Smooth muscle cell (in vitro differentiated cells): ENCODE results near the gene STAM. TPM values are rescaled to one million over a fixed set of nuclear protein-coding genes. Genes with fewer than 3 reads are reported as not detected.

Experiments used
- DNase-seq: peaks from one replicate; lab custom pipeline; 2025; ENCODE audit not compliant: unreplicated experiment; lab: John Stamatoyannopoulos, UW
- H2AFZ ChIP-seq: fragments of 200-600 bp; sonication (generic); 2 replicates; pipeline ENCODE4 v1.6.0; 2016; ENCODE audit warnings: antibody characterized with exemption, low read depth, mild to moderate bottlenecking
- H3F3A ChIP-seq: fragments of 200-600 bp; sonication (generic); 2 replicates; pipeline ENCODE4 v1.6.0; 2017; ENCODE audit warnings: antibody characterized with exemption, low read depth
- H3K27ac ChIP-seq: fragments of 200-600 bp; sonication (generic); 2 replicates; pipeline ENCODE4 v1.5.1; 2016; ENCODE audit warnings: low read depth, mild to moderate bottlenecking
- H3K27me3 ChIP-seq: fragments of 200-600 bp; sonication (generic); 2 replicates; pipeline ENCODE4 v1.6.1; 2016; ENCODE audit warnings: low read depth, mild to moderate bottlenecking
- H3K36me3 ChIP-seq: fragments of 200-600 bp; sonication (generic); 2 replicates; pipeline ENCODE4 v1.5.1; 2016; ENCODE audit warnings: low read depth
- H3K4me1 ChIP-seq: fragments of 200-600 bp; sonication (generic); 2 replicates; pipeline ENCODE4 v1.5.1; 2016; ENCODE audit warnings: low read depth
- H3K4me2 ChIP-seq: fragments of 200-600 bp; sonication (generic); 2 replicates; pipeline ENCODE4 v1.6.0; 2016; ENCODE audit warnings: mild to moderate bottlenecking
- H3K4me3 ChIP-seq: fragments of 200-600 bp; sonication (generic); 2 replicates; pipeline ENCODE4 v1.5.1; 2016; ENCODE audit warnings: mild to moderate bottlenecking
- H3K79me2 ChIP-seq: fragments of 200-600 bp; sonication (generic); 2 replicates; pipeline ENCODE4 v1.6.0; 2016; ENCODE audit warnings: low read depth, mild to moderate bottlenecking
- H3K9ac ChIP-seq: fragments of 200-600 bp; sonication (generic); 2 replicates; pipeline ENCODE4 v1.6.0; 2016; ENCODE audit warnings: low read depth
- H3K9me3 ChIP-seq: fragments of 200-600 bp; sonication (generic); replicated peaks from 2 replicates; pipeline ENCODE4 v1.5.1; 2016; ENCODE audit warnings: low read depth
- H4K20me1 ChIP-seq: fragments of 200-600 bp; sonication (generic); 2 replicates; pipeline ENCODE4 v1.6.0; 2016; ENCODE audit warnings: low read depth
- CTCF ChIP-seq: fragments of 200-600 bp; sonication (generic); IDR thresholded peaks from 2 replicates; pipeline ENCODE4 v1.5.1; 2017; ENCODE audit warnings: borderline replicate concordance, mild to moderate bottlenecking, antibody characterized with exemption; ENCODE audit not compliant: insufficient read depth, poor library complexity, severe bottlenecking
- WGBS: methylation state at CpG from one replicate; pipeline ENCODE4 v1.1.7; 2016; ENCODE audit warnings: low lambda C conversion rate; 5-methylcytosine and 5-hydroxymethylcytosine counted together
- polyA plus RNA-seq: library from polyadenylated mRNA; unstranded; fragments of >200 nt; fragmentation: Nextera tagmentation; extraction: Ambion mirVana; gene quantifications from 2 replicates; pipeline ENCODE4 v1.2.1, GENCODE V29; 2016
- total RNA-seq: library from RNA; depleted of rRNA; stranded (reverse); fragments of >200 nt; gene quantifications from 2 replicates; pipeline ENCODE4 v1.2.3, GENCODE V29; 2014

STAM gene
- total and polyA plus RNA-seq, 2 experiments from 2014 or later = 16.0 to 30.2 TPM

GRCh38 chr10:17730667-17731066 lies 86.7 kb downstream of the STAM start:
- Histone ChIP-seq H3K27ac (no peak overlapping the region), H2AFZ (no peak overlapping the region), H3K36me3 (no peaks in the 10 kb centered on the region), H3K27me3 (no peaks in the 10 kb centered on the region), H3K9me3 (no peaks in the 10 kb centered on the region), H3K9ac (no peak overlapping the region), H3K79me2 (no peaks in the 10 kb centered on the region), H3K4me2 (no peak overlapping the region), H3K4me3 (no peak overlapping the region), H3F3A (no peaks in the 10 kb centered on the region), H4K20me1 (no peaks in the 10 kb centered on the region), H3K4me1 (no peaks in the 10 kb centered on the region)
- 95% methylated on average over 8 of the region's 8 CpGs for WGBS
- DNase-seq = no peak
- no peak for TF ChIP-seq CTCF

- 92% methylated on average over 4 of the region's 4 CpGs for WGBS
- Histone ChIP-seq H4K20me1 (no peaks in the 10 kb centered on the region), H2AFZ (no peak overlapping the region)
Measured at GRCh38 chr10:17731331-17732020, 87.5 kb downstream of the STAM start.

GRCh38 chr10:17733620-17734019 lies 89.7 kb downstream of the STAM start:
- Histone ChIP-seq H3K36me3 (no peaks in the 10 kb centered on the region), H3K4me1 (no peaks in the 10 kb centered on the region), H3K27me3 (no peaks in the 10 kb centered on the region), H4K20me1 (no peaks in the 10 kb centered on the region), H3K9ac (no peak overlapping the region), H3K27ac (no peak overlapping the region), H3K4me3 (no peak overlapping the region), H3K79me2 (no peaks in the 10 kb centered on the region), H3K4me2 (no peak overlapping the region), H2AFZ (no peak overlapping the region), H3F3A (no peaks in the 10 kb centered on the region), H3K9me3 (no peaks in the 10 kb centered on the region)
- WGBS = 90% methylated on average over 6 of the region's 6 CpGs
- no peak for DNase-seq
- no peak for TF ChIP-seq CTCF

More at GRCh38 chr10:17731331-17732020, 87.5 kb downstream of the STAM start:
- Histone ChIP-seq H3K4me1 (no peaks in the 10 kb centered on the region), H3K4me2 (no peak overlapping the region), H3K4me3 (no peak overlapping the region), H3K27me3 (no peaks in the 10 kb centered on the region), H3K36me3 (no peaks in the 10 kb centered on the region), H3K79me2 (no peaks in the 10 kb centered on the region), H3K9me3 (no peaks in the 10 kb centered on the region), H3K9ac (no peak overlapping the region), H3F3A (no peaks in the 10 kb centered on the region), H3K27ac (no peak overlapping the region)
- no peak for TF ChIP-seq CTCF
- DNase-seq = no peak
